OCI-LY7 (cell line): ENCODE measurements around the gene DSCAM. TPM values are rescaled to one million over a fixed set of nuclear protein-coding genes. Genes with fewer than 3 reads are reported as not detected.

Experiments used
- BruUV-seq: library from RNA; stranded (reverse); fragments of 400-500 nt; replicated peaks from 2 replicates; lab custom pipeline; 2021; lab: Mats Ljungman, UMichigan
- CTCF ChIA-PET: fragments of 300-600 bp; sonication (Branson Sonifier 250); formaldehyde crosslinking; loops from one replicate; lab custom pipeline; 2022; ENCODE audit warnings: antibody characterized with exemption; ENCODE audit not compliant: unreplicated experiment; lab: Charles Lee
- POLR2A ChIA-PET: fragments of 300-600 bp; sonication (Branson Sonifier 250); formaldehyde crosslinking; loops from one replicate; lab custom pipeline; 2022; ENCODE audit warnings: antibody characterized with exemption; lab: Charles Lee
- DNase-seq: peaks from one replicate; pipeline ENCODE4 v3.0.0-alpha.2; 2015; ENCODE audit warnings: low spot score
- H2AFZ ChIP-seq: fragments of 200-600 bp; sonication (generic), shearing (Covaris generic); 2 replicates; pipeline ENCODE4 v1.6.1; 2014; ENCODE audit warnings: mild to moderate bottlenecking, antibody characterized with exemption, low read length, moderate library complexity
- H3K27ac ChIP-seq: fragments of 200-600 bp; sonication (generic); 2 replicates; pipeline ENCODE4 v1.5.1; 2014; ENCODE audit warnings: mixed run types, low read depth, mild to moderate bottlenecking, moderate library complexity, low read length, inconsistent platforms; ENCODE audit not compliant: poor library complexity, severe bottlenecking
- H3K36me3 ChIP-seq: fragments of 200-600 bp; sonication (generic); 2 replicates; pipeline ENCODE4 v1.6.1; 2014; ENCODE audit warnings: mild to moderate bottlenecking, antibody characterized with exemption, low read length, moderate library complexity, mixed read lengths; ENCODE audit not compliant: insufficient read depth
- H3K4me1 ChIP-seq: fragments of 200-600 bp; sonication (generic); 2 replicates; pipeline ENCODE4 v1.5.1; 2014; ENCODE audit warnings: mild to moderate bottlenecking, low read length; ENCODE audit not compliant: insufficient read depth, poor library complexity, severe bottlenecking
- H3K4me2 ChIP-seq: fragments of 200-600 bp; sonication (generic); 2 replicates; pipeline ENCODE4 v1.6.1; 2014; ENCODE audit warnings: mild to moderate bottlenecking, low read length
- H3K4me3 ChIP-seq: fragments of 200-600 bp; sonication (generic); 2 replicates; pipeline ENCODE4 v1.5.1; 2014; ENCODE audit warnings: mild to moderate bottlenecking, low read depth, low read length; ENCODE audit not compliant: poor library complexity, severe bottlenecking
- H3K79me2 ChIP-seq: fragments of 200-600 bp; sonication (generic); 2 replicates; pipeline ENCODE4 v1.6.1; 2016; ENCODE audit warnings: low read depth, mild to moderate bottlenecking, low read length, moderate library complexity, mixed read lengths; ENCODE audit not compliant: insufficient read depth
- H3K9me2 ChIP-seq: fragments of 200-600 bp; sonication (generic); 2 replicates; pipeline ENCODE4 v1.6.1; 2016; ENCODE audit warnings: mild to moderate bottlenecking, low read length, mixed read lengths; ENCODE audit not compliant: insufficient read depth
- H3K9me3 ChIP-seq: fragments of 200-600 bp; sonication (generic); 2 replicates; pipeline ENCODE4 v1.6.1; 2014; ENCODE audit warnings: mild to moderate bottlenecking, mixed run types, low read length, mixed read lengths
- H4K20me1 ChIP-seq: fragments of 200-600 bp; sonication (generic); 2 replicates; pipeline ENCODE4 v1.6.1; 2014; ENCODE audit warnings: mild to moderate bottlenecking, antibody characterized with exemption, low read length, moderate library complexity, mixed read lengths; ENCODE audit not compliant: insufficient read depth
- CTCF ChIP-seq: fragments of 200-600 bp; sonication (generic); conservative IDR thresholded peaks from 2 replicates; pipeline ENCODE4 v1.5.1; 2014; ENCODE audit warnings: mild to moderate bottlenecking, antibody characterized with exemption, low read length, moderate library complexity, mixed read lengths
- EZH2phosphoT487 ChIP-seq: fragments of 200-600 bp; sonication (generic); IDR thresholded peaks from 2 replicates; pipeline ENCODE4 v1.6.1; 2018; ENCODE audit warnings: low read depth, borderline replicate concordance, mild to moderate bottlenecking, mixed run types, antibody characterized with exemption, low read length, moderate library complexity, mixed read lengths
- intact Hi-C: fragments of 100-400 bp; cut with micrococcal nuclease; formaldehyde crosslinking; loops from one replicate; pipeline ENCODE4 v1.10.0; 2022; ENCODE audit not compliant: unreplicated experiment
- total RNA-seq, 2 experiments: library from RNA; depleted of rRNA in 1 of 2; stranded (reverse); fragments of >200 nt in 1 of 2; shearing (Covaris generic) in 1 of 2; gene quantifications; 2 replicates each; pipeline ENCODE4 v1.2.3, GENCODE V29; 2014 to 2022

DSCAM gene
- total RNA-seq, 2 experiments from 2014 or later: not detected

- Histone ChIP-seq H3K4me1 (no peaks in the 10 kb centered on the region), H3K9me3 (no peaks in the 10 kb centered on the region), H3K4me3 (no peak overlapping the region), H2AFZ (no peak overlapping the region), H3K4me2 (no peak overlapping the region), H4K20me1 (no peaks in the 10 kb centered on the region), H3K27ac (no peak overlapping the region), H3K36me3 (no peaks in the 10 kb centered on the region), H3K9me2 (no peaks in the 10 kb centered on the region), H3K79me2 (no peaks in the 10 kb centered on the region)
- ChIA-PET POLR2A (no interaction called here), CTCF (no interaction called here)
- TF ChIP-seq EZH2phosphoT487 (no peak), CTCF (no peak)
- no TSS peak for BruUV-seq
- intact Hi-C loops: no loop called here
- no peak for DNase-seq
These were observed 63.6 kb downstream of the DSCAM start for GRCh38 chr21:40783404-40783803.

GRCh38 chr21:40770435-40771055, 76.4 kb downstream of the DSCAM start:
- POLR2A ChIA-PET: no interaction called here
- no peak overlapping the region for H3K4me3 ChIP-seq
- DNase-seq: no peak
- no peaks in the 10 kb centered on the region for H3K9me2 ChIP-seq
- intact Hi-C loops: no loop called here
- TF ChIP-seq EZH2phosphoT487: no peak
- no peak for TF ChIP-seq CTCF
- H3K4me2 ChIP-seq: no peak overlapping the region
- H4K20me1 ChIP-seq: no peaks in the 10 kb centered on the region
- H3K36me3 ChIP-seq: no peaks in the 10 kb centered on the region
- no peaks in the 10 kb centered on the region for H3K9me3 ChIP-seq
- BruUV-seq: no TSS peak
- H3K4me1 ChIP-seq: no peaks in the 10 kb centered on the region
- no peaks in the 10 kb centered on the region for H3K79me2 ChIP-seq
- no peak overlapping the region for H2AFZ ChIP-seq
- H3K27ac ChIP-seq: no peak overlapping the region
- CTCF ChIA-PET: no interaction called here

GRCh38 chr21:40769231-40769630, 77.7 kb downstream of the DSCAM start:
- TF ChIP-seq EZH2phosphoT487 (no peak), CTCF (no peak)
- H3K4me1 ChIP-seq: no peaks in the 10 kb centered on the region
- H3K9me2 ChIP-seq: no peaks in the 10 kb centered on the region
- intact Hi-C loops: no loop called here
- no peak overlapping the region for H3K27ac ChIP-seq
- POLR2A ChIA-PET: interaction anchor here (0.6 kb wide), 1 partner anchor 190 kb away, joined by 3 read pairs; no protein-coding TSS in a partner anchor
- no peak overlapping the region for H2AFZ ChIP-seq
- no TSS peak for BruUV-seq
- H3K36me3 ChIP-seq: no peaks in the 10 kb centered on the region
- no peak for DNase-seq
- H4K20me1 ChIP-seq: no peaks in the 10 kb centered on the region
- no peak overlapping the region for H3K4me3 ChIP-seq
- no peaks in the 10 kb centered on the region for H3K79me2 ChIP-seq
- H3K9me3 ChIP-seq: no peaks in the 10 kb centered on the region
- CTCF ChIA-PET: no interaction called here
- H3K4me2 ChIP-seq: no peak overlapping the region
